K562 (cell line): ENCODE measurements around the gene CDCA5. TPM values are rescaled to one million over a fixed set of nuclear protein-coding genes. Genes with fewer than 3 reads are reported as not detected.

ENCODE experiments used
- ATAC-seq: fragments of 200-7000 bp; cut with Tn5 transposase; 3 replicates; pipeline ENCODE4 v1.9.1; 2020; ENCODE audit warnings: moderate library complexity
- BruUV-seq: library from RNA; stranded (reverse); fragments of 400-500 nt; replicated peaks from 2 replicates; lab custom pipeline; 2021; lab: Mats Ljungman, UMichigan
- CTCF ChIA-PET: fragments of 300-600 bp; formaldehyde crosslinking; extraction: SDS; loops from one replicate; lab custom pipeline; 2021; ENCODE audit warnings: low intra/inter-chr PET ratio; lab: Yijun Ruan, JAX
- POLR2A ChIA-PET: fragments of 300-600, 350-650 bp; sonication (Branson Sonifier 250); formaldehyde crosslinking; extraction: SDS; loops from one replicate; lab custom pipeline; 2021; ENCODE audit warnings: antibody characterized with exemption, inconsistent platforms; lab: Yijun Ruan, JAX
- DNase-seq, 4 experiments: peaks; one replicate each; pipeline versions ENCODE4 v3.0.0 to v3.0.0-alpha.2; 2011 to 2018; ENCODE audit warnings: low spot score in 3 of 4, mixed read lengths in 3 of 4; ENCODE audit errors: extremely low read depth in 1 of 4
- FAIRE-seq: peaks from 2 replicates; lab custom pipeline; 2011; peaks lifted over from hg19 to GRCh38; lab: Jason Lieb, UNC
- H2AFZ ChIP-seq: 2 replicates; pipeline ENCODE4 v1.6.0; 2011; ENCODE audit warnings: low read depth, low read length, control low read depth, inconsistent platforms
- H3K27ac ChIP-seq: fragments of 200-600 bp; 3 replicates; pipeline ENCODE4 v1.8.0; 2011; ENCODE audit warnings: low read depth, mild to moderate bottlenecking, control low read depth, inconsistent platforms, low read length, moderate library complexity, mixed read lengths; ENCODE audit errors: extremely low read depth
- H3K27me3 ChIP-seq, 2 experiments: fragments of 300-600 bp in 1 of 2; 2 replicates in 1 of 2; 3 replicates in 1 of 2; pipeline versions ENCODE4 v1.6.0 to v1.8.0; 2011; ENCODE audit warnings: inconsistent platforms in 2 of 2, low read length in 2 of 2, mild to moderate bottlenecking in 1 of 2, mixed read lengths in 1 of 2, moderate library complexity in 1 of 2; ENCODE audit not compliant: control insufficient read depth in 2 of 2, insufficient read depth in 2 of 2
- H3K36me3 ChIP-seq: fragments of 300-600 bp; 3 replicates; pipeline ENCODE4 v1.8.0; 2011; ENCODE audit warnings: mild to moderate bottlenecking, low read length, inconsistent platforms; ENCODE audit not compliant: control insufficient read depth, insufficient read depth
- H3K4me1 ChIP-seq, 2 experiments: fragments of 200-600 bp in 1 of 2; replicated peaks in 1 of 2; 2 replicates in 1 of 2; 3 replicates in 1 of 2; pipeline versions ENCODE4 v1.5.1 to v1.8.0; 2011; ENCODE audit warnings: inconsistent platforms in 2 of 2, low read length in 2 of 2, mild to moderate bottlenecking in 1 of 2, mixed read lengths in 1 of 2, moderate library complexity in 1 of 2; ENCODE audit not compliant: control insufficient read depth in 2 of 2, insufficient read depth in 2 of 2
- H3K4me2 ChIP-seq: 2 replicates; pipeline ENCODE4 v1.6.1; 2011; ENCODE audit warnings: low read length, control low read depth, inconsistent platforms, mixed read lengths; ENCODE audit not compliant: insufficient read depth
- H3K4me3 ChIP-seq: fragments of 200-600 bp; sonication (generic), shearing (Covaris generic); 2 replicates; pipeline ENCODE4 v1.5.1; 2016; ENCODE audit warnings: control low read depth, inconsistent platforms
- H3K79me2 ChIP-seq: fragments of 200-600 bp; 3 replicates; pipeline ENCODE4 v1.8.0; 2011; ENCODE audit warnings: low read length, inconsistent platforms; ENCODE audit not compliant: control insufficient read depth, insufficient read depth
- H3K9ac ChIP-seq, 2 experiments: 2 replicates each; pipeline versions ENCODE4 v1.6.0 to v1.6.1; 2011; ENCODE audit warnings: low read depth in 2 of 2, low read length in 2 of 2, control low read depth in 1 of 2, inconsistent platforms in 1 of 2, mild to moderate bottlenecking in 1 of 2, mixed read lengths in 1 of 2; ENCODE audit not compliant: insufficient read depth in 1 of 2
- H3K9me1 ChIP-seq: one replicate; pipeline ENCODE4 v1.6.0; 2011; ENCODE audit warnings: inconsistent platforms, mild to moderate bottlenecking, low read length, moderate library complexity; ENCODE audit not compliant: control insufficient read depth, insufficient read depth
- H3K9me3 ChIP-seq: replicated peaks from 2 replicates; pipeline ENCODE4 v1.5.1; 2011; ENCODE audit warnings: low read depth, low read length, inconsistent platforms; ENCODE audit not compliant: control insufficient read depth, insufficient read depth
- H4K20me1 ChIP-seq: replicated peaks from 2 replicates; pipeline ENCODE4 v1.6.1; 2011; ENCODE audit warnings: low read length, inconsistent platforms, mixed read lengths; ENCODE audit not compliant: control insufficient read depth, insufficient read depth
- DIDO1 ChIP-seq: fragments of 450-650 bp; IDR thresholded peaks from 2 replicates; pipeline ENCODE4 v1.6.1; 2016; ENCODE audit warnings: low read depth, missing biosample characterization, missing genetic modification characterization
- FOXA1 ChIP-seq: fragments of 450-650 bp; IDR thresholded peaks from 2 replicates; pipeline ENCODE4 v1.6.1; 2016; ENCODE audit warnings: mild to moderate bottlenecking, borderline replicate concordance
- KHSRP ChIP-seq: fragments of 450-650 bp; IDR thresholded peaks from 2 replicates; pipeline ENCODE4 v1.6.1; 2017
- LARP7 ChIP-seq: fragments of 450-650 bp; IDR thresholded peaks from 2 replicates; pipeline ENCODE4 v1.6.1; 2016
- NR1H2 ChIP-seq: sonication (generic); formaldehyde crosslinking; IDR thresholded peaks from 2 replicates; pipeline ENCODE4 v1.4.0; 2020; ENCODE audit warnings: mild to moderate bottlenecking, missing genetic modification reagents
- RBFOX2 ChIP-seq: fragments of 200-400 bp; formaldehyde crosslinking; IDR thresholded peaks from 2 replicates; pipeline ENCODE4 v1.6.1; 2017; ENCODE audit warnings: low read depth, mild to moderate bottlenecking, low read length, moderate library complexity
- TCFL5 ChIP-seq: fragments of 250-450 bp; sonication (Bioruptor Pico); conservative IDR thresholded peaks from 2 replicates; pipeline ENCODE4 v1.6.1; 2021; ENCODE audit warnings: mild to moderate bottlenecking, moderate library complexity, matching md5 sums
- ZFP1 ChIP-seq: fragments of 450-650 bp; formaldehyde crosslinking; IDR thresholded peaks from 2 replicates; pipeline ENCODE4 v1.4.0; 2020; ENCODE audit warnings: mild to moderate bottlenecking, mixed read lengths
- ZNF124 ChIP-seq: sonication (generic); formaldehyde crosslinking; IDR thresholded peaks from 2 replicates; pipeline ENCODE4 v1.8.1; 2022; ENCODE audit warnings: missing genetic modification reagents
- ZNF197 ChIP-seq: fragments of 200-800 bp; sonication (Bioruptor generic); IDR thresholded peaks from 2 replicates; pipeline ENCODE4 v1.6.1; 2016; ENCODE audit warnings: low read depth, missing genetic modification characterization, missing compliant biosample characterization
- ZNF551 ChIP-seq: fragments of 250-450 bp; sonication (Bioruptor Pico); IDR thresholded peaks from 2 replicates; pipeline ENCODE4 v1.5.0; 2021; ENCODE audit warnings: mild to moderate bottlenecking, moderate library complexity
- ZNF695 ChIP-seq: fragments of 450-650 bp; formaldehyde crosslinking; IDR thresholded peaks from 2 replicates; pipeline ENCODE4 v1.4.0; 2020; ENCODE audit warnings: mild to moderate bottlenecking, moderate library complexity
- WGBS: fragments of 100-300 bp; shearing (Covaris generic); methylation state at CpG from one replicate; pipeline ENCODE4 v1.1.6; 2016; ENCODE audit warnings: low coverage, mixed read lengths; ENCODE audit not compliant: insufficient coverage; ENCODE audit errors: missing lambda C conversion rate; 5-methylcytosine and 5-hydroxymethylcytosine counted together
- in situ Hi-C: fragments of 300-500 bp; cut with MboI; formaldehyde crosslinking; loops from 4 replicates; pipeline ENCODE4 v1.15.0; 2018; ENCODE audit warnings: inconsistent platforms, mixed read lengths
- intact Hi-C: fragments of 100-400 bp; cut with micrococcal nuclease; formaldehyde crosslinking; loops from 2 replicates; pipeline ENCODE4 v1.14.2; 2022
- polyA plus RNA-seq, 8 experiments: library from polyadenylated mRNA; depleted of rRNA in 4 of 8; stranded (reverse) in 5 of 8; unstranded in 3 of 8; fragments of >200 nt; fragmentation: Nextera tagmentation in 2 of 8; fragmentation: Illumina TruSeq in 1 of 8; extraction: Ambion mirVana in 2 of 8; extraction: Trizol in 1 of 8; gene quantifications; 2 replicates each; pipeline versions ENCODE4 v1.2.1 to v1.2.3, GENCODE V29; 2011 to 2014; ENCODE audit warnings: inconsistent platforms in 1 of 8, missing spikeins in 1 of 8
- total RNA-seq, 7 experiments: library from RNA; depleted of rRNA in 6 of 7; stranded (reverse); fragments of >200 nt in 6 of 7; fragmentation: Illumina TruSeq in 2 of 7; extraction: Trizol in 2 of 7; gene quantifications; 2 replicates each; pipeline versions ENCODE4 v1.2.1 to v1.2.3, GENCODE V29; 2011 to 2021; ENCODE audit warnings: low replicate concordance in 1 of 7

Gene CDCA5
- total and polyA plus RNA-seq, 9 of the 15 experiments (the other 6 are each of a cell fraction or from before 2014, with no cell fraction given): 18.9 to 94.3 (median 64.6) TPM

- ChIA-PET POLR2A (interaction anchor here (0.6 kb wide), 4 partner anchors 32 to 677 kb away, joined by 3 read pairs; no protein-coding TSS in a partner anchor), CTCF (no interaction called here)
- H3K9me1 ChIP-seq: no peaks in the 10 kb centered on the region
- H3K27ac ChIP-seq: no peak overlapping the region
- H3K79me2 ChIP-seq: no peaks in the 10 kb centered on the region
- H2AFZ ChIP-seq: no peak overlapping the region
- intact Hi-C loops: no loop called here
- H4K20me1 ChIP-seq: no peaks in the 10 kb centered on the region
- no peak for FAIRE-seq
- DNase-seq: no peak
- ATAC-seq: no peak
- in situ Hi-C loops: no loop called here
- no peak overlapping the region for H3K4me2 ChIP-seq
- 62% methylated on average over 7 of the region's 7 CpGs for WGBS
- no TSS peak for BruUV-seq
- H3K4me1 ChIP-seq: peaks cover 14 to 30% of the 10 kb centered on the region in 2 experiments; a peak in 4 of 5 replicates
- H3K4me3 ChIP-seq: no peak overlapping the region
- TF ChIP-seq ZNF695 (no peak), TCFL5 (no peak), FOXA1 (no peak), LARP7 (no peak), ZNF551 (CRISPR knock-in tag) (no peak), NR1H2 (CRISPR knock-in tag) (no peak), RBFOX2 (no peak), ZNF124 (no peak), KHSRP (no peak), ZFP1 (CRISPR knock-in tag) (no peak), ZNF197 (CRISPR knock-in tag) (no peak), DIDO1 (tag) (no peak)
- no peaks in the 10 kb centered on the region; a peak in 2 of 5 replicates for H3K27me3 ChIP-seq
- H3K9me3 ChIP-seq: no peaks in the 10 kb centered on the region
- no peak overlapping the region for H3K9ac ChIP-seq
- no peaks in the 10 kb centered on the region for H3K36me3 ChIP-seq
Measured at GRCh38 chr11:65057526-65057925, 26.3 kb downstream of the CDCA5 start.
